GM12891 (cell line): ENCODE results near the gene MPHOSPH9.

Experiments
- POLR2A ChIP-seq: IDR thresholded peaks from 2 replicates; pipeline ENCODE4 v1.6.1; 2011; ENCODE audit warnings: low read depth, low read length, control low read depth
- POLR2AphosphoS5 ChIP-seq: IDR thresholded peaks from 2 replicates; pipeline ENCODE4 v1.6.1; 2011; ENCODE audit warnings: low read depth, low read length, control low read depth
- SPI1 ChIP-seq: IDR thresholded peaks from 2 replicates; pipeline ENCODE4 v1.6.1; 2011; ENCODE audit warnings: low read depth, low read length, control low read depth
- TAF1 ChIP-seq: IDR thresholded peaks from 2 replicates; pipeline ENCODE4 v1.6.1; 2011; ENCODE audit warnings: low read depth, low read length, control low read depth

- TF ChIP-seq POLR2A (no peak), POLR2AphosphoS5 (no peak), SPI1 (no peak), TAF1 (no peak)
These were observed 65.6 kb downstream of the MPHOSPH9 start for GRCh38 chr12:123167329-123167728.
